GM23338 (cell line): ENCODE results near the gene GTF3C1. TPM values are rescaled to one million over a fixed set of nuclear protein-coding genes. Genes with fewer than 3 reads are reported as not detected.

Source experiments
- ATAC-seq: fragments of 200-7000 bp; cut with Tn5 transposase; 3 replicates; pipeline ENCODE4 v1.9.1; 2020
- DNase-seq: peaks from one replicate; pipeline ENCODE4 v3.0.0-alpha.2; 2015; ENCODE audit warnings: low spot score
- H2AFZ ChIP-seq: fragments of 200-600 bp; sonication (generic); 2 replicates; pipeline ENCODE4 v1.8.0; 2016; ENCODE audit warnings: antibody characterized with exemption, mild to moderate bottlenecking, moderate library complexity
- H3F3A ChIP-seq: fragments of 200-600 bp; sonication (generic); replicated peaks from 2 replicates; pipeline ENCODE4 v1.8.0; 2017; ENCODE audit warnings: antibody characterized with exemption, mixed run types, low read depth
- H3K27ac ChIP-seq: fragments of 200-600 bp; sonication (generic); 2 replicates; pipeline ENCODE4 v1.6.1; 2016; ENCODE audit warnings: low read depth
- H3K27me3 ChIP-seq: fragments of 200-600 bp; sonication (generic); 2 replicates; pipeline ENCODE4 v1.8.0; 2016; ENCODE audit warnings: mild to moderate bottlenecking, mixed run types, moderate library complexity; ENCODE audit not compliant: insufficient read depth
- H3K36me3 ChIP-seq: fragments of 200-600 bp; sonication (generic); 2 replicates; pipeline ENCODE4 v1.8.0; 2016; ENCODE audit warnings: mild to moderate bottlenecking; ENCODE audit not compliant: insufficient read depth
- H3K4me1 ChIP-seq: fragments of 200-600 bp; sonication (generic); 2 replicates; pipeline ENCODE4 v1.8.0; 2016; ENCODE audit warnings: mild to moderate bottlenecking, moderate library complexity; ENCODE audit not compliant: insufficient read depth
- H3K4me2 ChIP-seq: fragments of 200-600 bp; sonication (generic); 2 replicates; pipeline ENCODE4 v1.7.1; 2017; ENCODE audit warnings: mixed run types
- H3K4me3 ChIP-seq: fragments of 200-600 bp; sonication (generic); 2 replicates; pipeline ENCODE4 v1.6.1; 2016; ENCODE audit warnings: mixed run types
- H3K79me2 ChIP-seq: fragments of 200-600 bp; sonication (generic); replicated peaks from 2 replicates; pipeline ENCODE4 v1.8.0; 2017; ENCODE audit warnings: mild to moderate bottlenecking; ENCODE audit not compliant: insufficient read depth
- H3K9me2 ChIP-seq: fragments of 200-600 bp; sonication (generic); 2 replicates; pipeline ENCODE4 v1.8.0; 2017; ENCODE audit not compliant: insufficient read depth
- H4K20me1 ChIP-seq: fragments of 200-600 bp; sonication (generic); replicated peaks from 2 replicates; pipeline ENCODE4 v1.8.0; 2017; ENCODE audit warnings: mild to moderate bottlenecking; ENCODE audit not compliant: insufficient read depth
- H3K27ac Mint-ChIP-seq: 2 replicates; pipeline ENCODE4 v1.8.0; 2020; ENCODE audit warnings: inconsistent platforms, mild to moderate bottlenecking, moderate library complexity, mixed read lengths
- H3K27me3 Mint-ChIP-seq: 3 replicates; pipeline ENCODE4 v1.8.0; 2022; ENCODE audit warnings: low read depth, mild to moderate bottlenecking, moderate library complexity, mixed read lengths, inconsistent platforms; ENCODE audit not compliant: insufficient read depth, poor library complexity
- H3K36me3 Mint-ChIP-seq: 3 replicates; pipeline ENCODE4 v1.8.0; 2021; ENCODE audit warnings: low read depth, mild to moderate bottlenecking, inconsistent platforms, moderate library complexity, mixed read lengths
- H3K4me1 Mint-ChIP-seq: 3 replicates; pipeline ENCODE4 v1.8.0; 2020; ENCODE audit warnings: mild to moderate bottlenecking, inconsistent platforms, mixed read lengths
- H3K4me3 Mint-ChIP-seq: 3 replicates; pipeline ENCODE4 v1.8.0; 2021; ENCODE audit warnings: moderate library complexity, mild to moderate bottlenecking, inconsistent platforms, mixed read lengths
- H3K9me3 Mint-ChIP-seq: 3 replicates; pipeline ENCODE4 v1.8.0; 2020; ENCODE audit warnings: moderate library complexity, mild to moderate bottlenecking, inconsistent platforms, mixed read lengths
- CREB1 ChIP-seq: fragments of 250-450 bp; sonication (Bioruptor Pico); IDR thresholded peaks from 2 replicates; pipeline ENCODE4 v1.5.0; 2020; ENCODE audit warnings: low read depth, mild to moderate bottlenecking, moderate library complexity
- CTCF ChIP-seq, 2 experiments: fragments of 200-600 bp in 1 of 2; sonication (generic) in 1 of 2; conservative IDR thresholded peaks; 2 replicates each; pipeline versions ENCODE4 v1.5.1 to v1.6.1; 2016 to 2017; ENCODE audit warnings: antibody characterized with exemption in 2 of 2, low read depth in 2 of 2, mild to moderate bottlenecking in 2 of 2, moderate library complexity in 1 of 2
- ETS1 ChIP-seq: IDR thresholded peaks from 2 replicates; pipeline ENCODE4 v1.6.1; 2016; ENCODE audit warnings: antibody characterized with exemption
- EZH2 ChIP-seq: fragments of 200-600 bp; sonication (generic); IDR thresholded peaks from one replicate; pipeline ENCODE4 v1.8.0; 2017; ENCODE audit warnings: antibody characterized with exemption, mild to moderate bottlenecking, low read depth; ENCODE audit not compliant: unreplicated experiment
- EZH2phosphoT487 ChIP-seq: fragments of 200-600 bp; sonication (generic); IDR thresholded peaks from one replicate; pipeline ENCODE4 v1.8.1; 2018; ENCODE audit warnings: antibody characterized with exemption; ENCODE audit not compliant: unreplicated experiment
- JUNB ChIP-seq: IDR thresholded peaks from one replicate; pipeline ENCODE4 v1.6.1; 2016; ENCODE audit warnings: antibody characterized with exemption; ENCODE audit not compliant: unreplicated experiment
- NANOG ChIP-seq: IDR thresholded peaks from 2 replicates; pipeline ENCODE4 v1.6.1; 2016; ENCODE audit warnings: antibody characterized with exemption, borderline replicate concordance
- POLR2AphosphoS5 ChIP-seq: IDR thresholded peaks from 2 replicates; pipeline ENCODE4 v1.6.1; 2016; ENCODE audit warnings: antibody characterized with exemption, low read depth
- REST ChIP-seq: IDR thresholded peaks from one replicate; pipeline ENCODE4 v1.6.1; 2018; ENCODE audit warnings: antibody characterized with exemption; ENCODE audit not compliant: unreplicated experiment
- STAT1 ChIP-seq: IDR thresholded peaks from one replicate; pipeline ENCODE4 v1.6.1; 2016; ENCODE audit warnings: antibody characterized with exemption; ENCODE audit not compliant: unreplicated experiment
- ZNF114 ChIP-seq: fragments of 250-450 bp; sonication (Bioruptor Pico); IDR thresholded peaks from 2 replicates; pipeline ENCODE4 v1.5.0; 2020; ENCODE audit warnings: mild to moderate bottlenecking, moderate library complexity
- ZNF331 ChIP-seq: fragments of 250-450 bp; sonication (Bioruptor Pico); IDR thresholded peaks from 2 replicates; pipeline ENCODE4 v1.5.0; 2020; ENCODE audit warnings: low read depth, mild to moderate bottlenecking, moderate library complexity
- ZNF462 ChIP-seq: fragments of 250-450 bp; sonication (Bioruptor Pico); IDR thresholded peaks from 2 replicates; pipeline ENCODE4 v1.5.0; 2020; ENCODE audit warnings: mild to moderate bottlenecking, moderate library complexity
- polyA plus RNA-seq: library from polyadenylated mRNA; unstranded; fragments of >200 nt; fragmentation: Nextera tagmentation; extraction: Ambion mirVana; gene quantifications from 2 replicates; pipeline ENCODE4 v1.2.1, GENCODE V29; 2016
- total RNA-seq: library from RNA; depleted of rRNA; stranded (reverse); fragments of >200 nt; shearing (Covaris generic); gene quantifications from 2 replicates; pipeline ENCODE4 v1.2.3, GENCODE V29; 2014

The GTF3C1 gene
- total and polyA plus RNA-seq, 2 experiments from 2014 or later = 78.5 to 138 TPM

- Histone ChIP-seq H3K36me3 (peaks cover 29% of the 10 kb centered on the region), H3K4me3 (no peak overlapping the region), H3K27ac (no peak overlapping the region), H3K4me1 (no peaks in the 10 kb centered on the region), H3K79me2 (no peaks in the 10 kb centered on the region), H3F3A (no peaks in the 10 kb centered on the region), H2AFZ (no peak overlapping the region), H3K27me3 (no peaks in the 10 kb centered on the region), H4K20me1 (peaks cover 3% of the 10 kb centered on the region; the same call in 1 of the 2 replicates), H3K4me2 (no peak overlapping the region), H3K9me2 (no peaks in the 10 kb centered on the region)
- H3K36me3 Mint-ChIP-seq = peaks cover 88% of the 10 kb centered on the region
- TF ChIP-seq REST = no peak
- no peak for TF ChIP-seq EZH2phosphoT487
- no peak for TF ChIP-seq JUNB
- TF ChIP-seq CTCF (conservative IDR thresholded peaks at IDR 0.05; ENCODE audit: low read depth in 2 of 2) = no peak
- TF ChIP-seq STAT1 = no peak
- TF ChIP-seq ZNF331 = no peak
- TF ChIP-seq POLR2AphosphoS5 = no peak
- no peak for TF ChIP-seq ZNF114 (CRISPR knock-in tag)
- no peak for TF ChIP-seq EZH2
- TF ChIP-seq ETS1 = no peak
- no peak for TF ChIP-seq ZNF462 (CRISPR knock-in tag)
- no peak for TF ChIP-seq CREB1 (CRISPR knock-in tag)
- no peak for TF ChIP-seq NANOG
- H3K4me3 Mint-ChIP-seq = no peak overlapping the region
- no peak for DNase-seq
- peaks cover 8% of the 10 kb centered on the region for H3K27me3 Mint-ChIP-seq
- no peak overlapping the region for H3K27ac Mint-ChIP-seq
- H3K4me1 Mint-ChIP-seq = no peaks in the 10 kb centered on the region
- no peak for ATAC-seq
- H3K9me3 Mint-ChIP-seq = no peaks in the 10 kb centered on the region
Measured at GRCh38 chr16:27485811-27486210, 63.9 kb downstream of the GTF3C1 start.
